Spleen (tissue), 11 donors: ENCODE results near the gene RAD17. TPM values are rescaled to one million over a fixed set of nuclear protein-coding genes. Genes with fewer than 3 reads are reported as not detected.

Experiments used
- DNase-seq: peaks from one replicate; pipeline ENCODE4 v3.0.0-alpha.2; 2020
- H3K27ac ChIP-seq, 8 donors: fragments of 200-600 bp; sonication (generic) in 7 of 8; 1 replicate in 4 of 8; 2 replicates in 4 of 8; pipeline versions ENCODE4 v1.5.0 to v1.8.0; 2016 to 2021; ENCODE audit warnings: inconsistent platforms in 4 of 8, mild to moderate bottlenecking in 4 of 8, moderate library complexity in 1 of 8
- H3K27me3 ChIP-seq, 7 donors: fragments of 200-600 bp; sonication (generic) in 6 of 7; replicated peaks in 1 of 7; 1 replicate in 4 of 7; 2 replicates in 3 of 7; pipeline versions ENCODE4 v1.5.0 to v1.8.0; 2016 to 2021; ENCODE audit warnings: inconsistent platforms in 3 of 7, mild to moderate bottlenecking in 1 of 7
- H3K36me3 ChIP-seq, 6 donors: fragments of 200-600 bp; sonication (generic) in 5 of 6; 1 replicate in 4 of 6; 2 replicates in 2 of 6; pipeline versions ENCODE4 v1.5.0 to v1.8.0; 2016 to 2021; ENCODE audit warnings: inconsistent platforms in 2 of 6
- H3K4me1 ChIP-seq, 6 donors: fragments of 200-600 bp; sonication (generic) in 5 of 6; 1 replicate in 3 of 6; 2 replicates in 3 of 6; pipeline versions ENCODE4 v1.5.0 to v1.8.0; 2016 to 2021; ENCODE audit warnings: inconsistent platforms in 3 of 6
- H3K4me3 ChIP-seq, 8 donors: fragments of 200-600 bp; sonication (generic) in 7 of 8; 1 replicate in 4 of 8; 2 replicates in 4 of 8; pipeline versions ENCODE4 v1.5.0 to v1.8.0; 2016 to 2021; ENCODE audit warnings: inconsistent platforms in 4 of 8, mild to moderate bottlenecking in 4 of 8, moderate library complexity in 2 of 8
- H3K9me3 ChIP-seq, 8 donors: fragments of 200-600 bp; sonication (generic) in 7 of 8; 1 replicate in 4 of 8; 2 replicates in 4 of 8; pipeline versions ENCODE4 v1.5.0 to v1.8.0; 2016 to 2021; ENCODE audit warnings: inconsistent platforms in 4 of 8
- POLR2A ChIP-seq, 3 donors: fragments of 450-650 bp; IDR thresholded peaks; one replicate each; pipeline ENCODE4 v1.5.1; 2017; ENCODE audit warnings: antibody characterized with exemption in 3 of 3, mild to moderate bottlenecking in 1 of 3
- POLR2AphosphoS5 ChIP-seq, 3 donors: sonication (generic); formaldehyde crosslinking; IDR thresholded peaks; one replicate each; pipeline ENCODE4 v1.5.1; 2017; ENCODE audit warnings: antibody characterized with exemption in 3 of 3
- WGBS, 5 donors: extraction: QIAGEN DNeasy Blood & Tissue Kit in 3 of 5; methylation state at CpG; one replicate each; pipeline versions ENCODE4 v1.1.5 to v1.1.7; 2013 to 2018; 5-methylcytosine and 5-hydroxymethylcytosine counted together
- intact Hi-C: fragments of 100-400 bp; cut with DNase I; formaldehyde crosslinking; loops from one replicate; pipeline ENCODE4 v1.15.0; 2023; ENCODE audit warnings: low total_unique reads
- polyA plus RNA-seq, 3 donors: library from polyadenylated mRNA; stranded (reverse); fragments of 200-250 nt; gene quantifications; one replicate each; pipeline ENCODE4 v1.2.1, GENCODE V29; 2013
- total RNA-seq, 7 donors: library from RNA; depleted of rRNA in 3 of 7; stranded (reverse); fragments of >200 nt in 3 of 7; fragmentation: NEBNext Ultra II Directional in 4 of 7; extraction: Animal tissue kit (Norgen Biotek cat#: 25700) in 4 of 7; gene quantifications; one replicate each; pipeline versions ENCODE4 v1.1.0 to v1.2.1, GENCODE V29; 2016 to 2021
- TF ChIP-seq, protein P1 (sequence below), 11 experiments: fragments of 200-600 bp in 7 of 11; fragments of 450-650 bp in 4 of 11; sonication (generic) in 4 of 11; IDR thresholded peaks in 8 of 11; conservative IDR thresholded peaks in 3 of 11; 1 replicate in 7 of 11; 2 replicates in 4 of 11; pipeline versions ENCODE4 v1.4.0 to v1.8.0; 2016 to 2021; ENCODE audit warnings: antibody characterized with exemption in 11 of 11, inconsistent platforms in 4 of 11, mild to moderate bottlenecking in 1 of 11
- donor health status: healthy with polysubstance abuse.
- donor health status: DM: no; HTN: no; CAD: no; lungs with moderate emphysema.
- donor health status: DM: no; HTN: no; CAD: no.
- donor health status: Bipolar disorder and iron deficiency.
- donor health status: healthy.
- donor health status: DM: no; HTN: no; CAD: no.
- donor health status: DM: yes; HTN: yes; CAD: no.

RAD17 gene
- total and polyA plus RNA-seq, 10 donors: 13.0 to 28.5 (median 17.9) TPM

GRCh38 chr5:69462170-69462569, 92.6 kb downstream of the RAD17 start:
- Histone ChIP-seq H3K27me3 (no peaks in the 10 kb centered on the region), H3K27ac (no peak overlapping the region), H3K36me3 (no peaks in the 10 kb centered on the region), H3K4me1 (no peaks in the 10 kb centered on the region), H3K9me3 (peaks cover 0 to 7% (median 0%) of the 10 kb centered on the region in 8 donors), H3K4me3 (no peak overlapping the region)
- intact Hi-C loops: no loop called here
- TF ChIP-seq POLR2AphosphoS5 (IDR thresholded peaks at IDR 0.05) (no peak), POLR2A (IDR thresholded peaks at IDR 0.05) (no peak)
- TF ChIP-seq, protein P1, sequence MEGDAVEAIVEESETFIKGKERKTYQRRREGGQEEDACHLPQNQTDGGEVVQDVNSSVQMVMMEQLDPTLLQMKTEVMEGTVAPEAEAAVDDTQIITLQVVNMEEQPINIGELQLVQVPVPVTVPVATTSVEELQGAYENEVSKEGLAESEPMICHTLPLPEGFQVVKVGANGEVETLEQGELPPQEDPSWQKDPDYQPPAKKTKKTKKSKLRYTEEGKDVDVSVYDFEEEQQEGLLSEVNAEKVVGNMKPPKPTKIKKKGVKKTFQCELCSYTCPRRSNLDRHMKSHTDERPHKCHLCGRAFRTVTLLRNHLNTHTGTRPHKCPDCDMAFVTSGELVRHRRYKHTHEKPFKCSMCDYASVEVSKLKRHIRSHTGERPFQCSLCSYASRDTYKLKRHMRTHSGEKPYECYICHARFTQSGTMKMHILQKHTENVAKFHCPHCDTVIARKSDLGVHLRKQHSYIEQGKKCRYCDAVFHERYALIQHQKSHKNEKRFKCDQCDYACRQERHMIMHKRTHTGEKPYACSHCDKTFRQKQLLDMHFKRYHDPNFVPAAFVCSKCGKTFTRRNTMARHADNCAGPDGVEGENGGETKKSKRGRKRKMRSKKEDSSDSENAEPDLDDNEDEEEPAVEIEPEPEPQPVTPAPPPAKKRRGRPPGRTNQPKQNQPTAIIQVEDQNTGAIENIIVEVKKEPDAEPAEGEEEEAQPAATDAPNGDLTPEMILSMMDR (IDR thresholded peaks at IDR 0.05 in 8 of 11, conservative IDR thresholded peaks at IDR 0.05 in 3 of 11): no peak
- WGBS, 5 donors: 87 to 97% (median 95%) methylated on average over 1 of the region's 1 CpG
- DNase-seq: no peak

Other genes starting within 250 kb of the RAD17 start
- 10 to 100 TPM in 4 of 7 donors, 1 to 10 TPM in 3; 4.5 to 22.6 (median 11.8) TPM for gene CCNB1, start 202.7 kb upstream of the RAD17 start, total RNA-seq
- 10 to 100 TPM in 2 of 3 donors, 1 to 10 TPM in 1; 3.7 to 22.6 (median 10.6) TPM for gene CCNB1, start 202.7 kb upstream of the RAD17 start, polyA plus RNA-seq
- 1 to 10 TPM; 4.7 to 9.1 (median 7.8) TPM for gene CENPH, start 180.2 kb upstream of the RAD17 start, total RNA-seq
- 10 to 100 TPM in 1 of 3 donors, 1 to 10 TPM in 2; 8.6 to 15.6 (median 9.1) TPM for gene CENPH, start 180.2 kb upstream of the RAD17 start, polyA plus RNA-seq
- 10 to 100 TPM; 12.9 to 21.9 (median 17.2) TPM for gene CDK7, start 134.9 kb upstream of the RAD17 start, total RNA-seq
- 10 to 100 TPM; 17.4 to 19.0 (median 18.7) TPM for gene CDK7, start 134.9 kb upstream of the RAD17 start, polyA plus RNA-seq
- 10 to 100 TPM in 5 of 7 donors, 1 to 10 TPM in 2; 9.5 to 18.6 (median 11.0) TPM for gene CCDC125, start 37.0 kb upstream of the RAD17 start, total RNA-seq
- gene CCDC125, start 37.0 kb upstream of the RAD17 start, polyA plus RNA-seq: 1 to 10 TPM; 2.2 to 3.9 (median 2.5) TPM
- 10 to 100 TPM; 16.9 to 31.7 (median 24.0) TPM for gene AK6, start 298 bp upstream of the RAD17 start, total RNA-seq
- gene AK6, start 298 bp upstream of the RAD17 start, polyA plus RNA-seq: 10 to 100 TPM; 28.1 to 39.7 (median 30.6) TPM
- 10 to 100 TPM; 33.5 to 38.9 (median 36.2) TPM for gene TAF9, start 298 bp upstream of the RAD17 start, total RNA-seq
- 10 to 100 TPM; 51.5 to 61.6 (median 60.1) TPM for gene TAF9, start 298 bp upstream of the RAD17 start, polyA plus RNA-seq
- gene MARVELD2, start 45.3 kb downstream of the RAD17 start, total RNA-seq: 1 to 10 TPM in 4 of 7 donors, under 1 TPM in 3; 0.26 to 1.9 (median 1.1) TPM
- under 1 TPM; 0.02 to 0.13 (median 0.12) TPM for gene MARVELD2, start 45.3 kb downstream of the RAD17 start, polyA plus RNA-seq
- 10 to 100 TPM in 1 of 7 donors, 1 to 10 TPM in 5, under 1 TPM in 1; 0.60 to 10.6 (median 3.3) TPM for gene OCLN, start 123.0 kb downstream of the RAD17 start, total RNA-seq
- 1 to 10 TPM; 1.8 to 3.0 (median 1.8) TPM for gene OCLN, start 123.0 kb downstream of the RAD17 start, polyA plus RNA-seq
- gene GTF2H2C, start 190.4 kb downstream of the RAD17 start, total RNA-seq: 10 to 100 TPM; 20.8 to 37.1 (median 28.6) TPM
- 10 to 100 TPM; 11.1 to 19.6 (median 16.6) TPM for gene GTF2H2C, start 190.4 kb downstream of the RAD17 start, polyA plus RNA-seq